Pancreas (tissue), 10 donors: ENCODE results near the gene DNAJC2. TPM values are rescaled to one million over a fixed set of nuclear protein-coding genes. Genes with fewer than 3 reads are reported as not detected.
"Not testable (repeated sequence)": the region's sequence is repeated elsewhere in the genome, so short reads cannot be mapped to it uniquely, and the experiment has no call there.

ENCODE experiments used
- ATAC-seq, 4 donors: fragments of 200-7000 bp; cut with Tn5 transposase; one replicate each; pipeline versions ENCODE4 v1.8.0 to v1.9.1; 2020; ENCODE audit warnings: mild to moderate bottlenecking in 4 of 4, moderate library complexity in 4 of 4
- DNase-seq, 6 donors: peaks; one replicate each; pipeline ENCODE4 v3.0.0-alpha.2; 2020
- FAIRE-seq: peaks from 2 replicates; lab custom pipeline; 2012; peaks lifted over from hg19 to GRCh38; lab: Jason Lieb, UNC
- H3K27ac ChIP-seq, 4 donors: fragments of 200-600 bp; sonication (generic); 1 replicate in 3 of 4; 2 replicates in 1 of 4; pipeline versions ENCODE4 v1.5.0 to v1.8.0; 2020
- H3K27me3 ChIP-seq, 4 donors: fragments of 200-600 bp; one replicate each; pipeline ENCODE4 v1.8.0; 2021
- H3K36me3 ChIP-seq, 3 donors: fragments of 200-600 bp; sonication (generic) in 1 of 3; one replicate each; pipeline versions ENCODE4 v1.5.0 to v1.8.0; 2020 to 2021
- H3K4me1 ChIP-seq, 3 donors: fragments of 200-600 bp; one replicate each; pipeline ENCODE4 v1.8.0; 2021
- H3K4me3 ChIP-seq, 4 donors: fragments of 200-600 bp; sonication (generic) in 2 of 4; one replicate each; pipeline versions ENCODE4 v1.5.0 to v1.8.0; 2020 to 2021
- H3K9me3 ChIP-seq, 4 donors: fragments of 200-600 bp; one replicate each; pipeline ENCODE4 v1.8.0; 2021
- WGBS, 2 donors: extraction: QIAGEN DNeasy Blood & Tissue Kit; methylation state at CpG; one replicate each; pipeline ENCODE4 v1.1.7; 2013; 5-methylcytosine and 5-hydroxymethylcytosine counted together
- intact Hi-C, 3 donors: fragments of 100-400 bp; cut with DNase I; formaldehyde crosslinking; loops; one replicate each; pipeline versions ENCODE4 v1.11.1 to v1.14.2; 2022
- polyA plus RNA-seq, 2 donors: library from polyadenylated mRNA; stranded (reverse); fragments of 200-250 nt; gene quantifications; one replicate each; pipeline ENCODE4 v1.2.3, GENCODE V29; 2013
- total RNA-seq, 6 donors: library from RNA; stranded (reverse); fragmentation: NEBNext Ultra II Directional in 4 of 6; extraction: Animal tissue kit (Norgen Biotek cat#: 25700) in 4 of 6; gene quantifications; one replicate each; pipeline versions ENCODE4 v1.2.1 to v1.2.4, GENCODE V29; 2021 to 2023
- donor health status: healthy with polysubstance abuse.
- donor health status: DM: no; HTN: no; CAD: no; lungs with moderate emphysema.
- donor health status: DM: no; HTN: no; CAD: no.
- donor health status: control.
- donor health status: control.
- donor health status: Bipolar disorder and iron deficiency.
- donor health status: DM: yes; HTN: yes; CAD: no.
- donor health status: DM: no; HTN: no; CAD: no.
- donor health status: DM: no; HTN: no; CAD: no.
- donor health status: DM: yes; HTN: yes; CAD: no.

DNAJC2 gene
- total and polyA plus RNA-seq, 8 donors, result 8.1 to 24.4 (median 11.5) TPM

DNA sequence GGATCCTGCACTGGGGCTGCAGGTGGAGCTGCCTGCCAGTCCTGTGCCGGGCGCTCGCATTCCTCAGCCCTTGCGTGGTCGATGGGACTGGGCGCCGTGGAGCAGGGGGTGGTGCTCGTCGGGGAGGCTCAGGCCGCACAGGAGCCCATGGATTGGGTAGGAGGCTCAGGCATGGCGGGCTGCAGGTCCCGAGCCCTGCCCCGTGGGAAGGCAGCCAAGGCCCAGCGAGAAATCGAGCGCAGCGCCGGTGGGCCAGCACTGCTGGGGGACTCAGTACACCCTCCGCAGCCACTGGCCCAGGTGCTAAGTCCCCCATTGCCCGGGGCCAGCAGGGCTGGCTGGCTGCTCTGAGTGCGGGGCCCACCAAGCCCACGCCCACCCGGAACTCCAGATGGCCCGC, 69.7 kb downstream of the DNAJC2 start:
- H3K36me3 ChIP-seq, FAIRE-seq, intact Hi-C loops, ATAC-seq, H3K9me3 ChIP-seq, H3K4me3 ChIP-seq, H3K27ac ChIP-seq, H3K27me3 ChIP-seq, H3K4me1 ChIP-seq: not testable (repeated sequence)
- peak in 1 of 6 donors; percentile 40 for DNase-seq
- 94 to 96% methylated on average over 13 to 24 of the region's 24 CpGs for WGBS, 2 donors

DNA sequence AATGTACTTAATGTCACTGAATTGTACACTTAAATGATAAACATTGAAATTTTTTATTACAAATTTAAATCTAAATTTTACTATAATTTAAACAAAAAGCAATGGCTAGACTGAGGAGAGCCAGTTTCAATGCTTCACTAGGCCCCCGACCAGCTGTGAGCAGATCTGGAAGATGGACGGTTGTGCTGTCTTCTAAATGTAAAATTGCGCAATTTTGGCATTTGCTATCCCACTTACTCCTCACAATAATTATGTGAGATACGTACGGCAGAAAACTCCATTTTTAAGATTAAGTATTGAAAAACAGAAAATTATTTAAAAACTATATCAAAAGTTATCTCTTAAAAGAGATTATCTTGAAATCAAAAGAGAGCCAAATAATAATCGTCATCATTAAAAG, 71.2 kb downstream of the DNAJC2 start:
- FAIRE-seq, H3K4me3 ChIP-seq, H3K27ac ChIP-seq, ATAC-seq, H3K27me3 ChIP-seq, H3K9me3 ChIP-seq, H3K4me1 ChIP-seq, H3K36me3 ChIP-seq, DNase-seq, intact Hi-C loops: not testable (repeated sequence)
- WGBS, 2 donors, result 87 to 91% methylated on average over 6 of the region's 6 CpGs

DNA sequence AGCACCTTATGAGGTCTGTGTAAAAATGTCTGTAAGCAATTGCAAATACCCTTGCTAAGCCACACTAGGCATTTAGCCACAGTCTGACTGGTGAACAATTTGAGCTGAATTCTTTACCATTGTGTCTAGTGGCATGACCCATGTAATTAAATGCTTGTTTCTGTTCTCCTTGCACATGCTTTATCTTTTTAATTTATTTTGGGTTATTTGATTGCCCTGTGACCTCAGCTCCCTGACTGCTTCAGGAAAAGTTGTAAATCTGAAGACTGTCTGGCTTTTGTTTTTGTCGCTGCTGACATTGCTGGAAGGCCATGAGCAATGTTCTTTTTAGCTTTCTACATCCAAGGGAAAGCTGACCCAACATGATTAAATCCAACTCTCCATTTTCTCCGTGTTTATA, 78.3 kb downstream of the DNAJC2 start:
- WGBS, 2 donors, result 54 to 58% methylated on average over 2 of the region's 2 CpGs
- DNase-seq, H3K36me3 ChIP-seq, H3K4me1 ChIP-seq, H3K27me3 ChIP-seq, H3K9me3 ChIP-seq, H3K4me3 ChIP-seq, ATAC-seq, FAIRE-seq, intact Hi-C loops, H3K27ac ChIP-seq: not testable (repeated sequence)

DNA sequence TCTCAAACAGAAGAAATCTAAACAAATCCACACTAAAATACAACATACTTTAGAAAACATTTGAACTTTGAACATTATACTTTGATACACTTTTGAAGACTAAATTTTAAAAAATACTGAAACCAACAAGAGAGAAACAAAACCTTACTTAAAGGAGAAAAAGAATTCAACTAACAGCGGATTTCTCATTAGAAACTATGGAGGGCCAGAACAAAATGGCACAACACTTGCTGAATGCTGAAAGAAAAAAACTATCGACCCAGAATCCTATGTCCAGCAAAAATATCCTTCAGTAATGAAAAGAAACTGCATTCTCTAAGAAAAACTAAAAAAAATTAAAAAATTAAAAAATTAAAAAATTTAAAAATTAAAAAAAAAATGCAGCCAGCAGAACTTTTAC, 80.5 kb downstream of the DNAJC2 start:
- ATAC-seq, H3K27me3 ChIP-seq, H3K9me3 ChIP-seq, intact Hi-C loops, H3K4me1 ChIP-seq, H3K4me3 ChIP-seq, DNase-seq, FAIRE-seq, H3K36me3 ChIP-seq, H3K27ac ChIP-seq: not testable (repeated sequence)
- WGBS, 2 donors, result 77 to 92% methylated on average over 2 of the region's 2 CpGs

Other genes with a start within 250 kb of the DNAJC2 start
- 10 to 100 TPM in 1 of 6 donors, 1 to 10 TPM in 5; 4.6 to 12.4 (median 5.5) TPM for gene NAPEPLD, start 195.7 kb downstream of the DNAJC2 start, total RNA-seq
- gene NAPEPLD, start 195.7 kb downstream of the DNAJC2 start, polyA plus RNA-seq, result 1 to 10 TPM; 3.1 to 5.0 TPM
- gene PMPCB, start 47.3 kb downstream of the DNAJC2 start, total RNA-seq, result 10 to 100 TPM; 27.8 to 40.1 (median 30.9) TPM
- 10 to 100 TPM; 20.8 to 44.7 TPM for gene PMPCB, start 47.3 kb downstream of the DNAJC2 start, polyA plus RNA-seq
- 10 to 100 TPM; 17.7 to 45.8 (median 35.7) TPM for gene PSMC2, start 2.9 kb upstream of the DNAJC2 start, total RNA-seq
- gene PSMC2, start 2.9 kb upstream of the DNAJC2 start, polyA plus RNA-seq, result 10 to 100 TPM; 31.3 to 58.8 TPM
- under 1 TPM in 4 of 6 donors, not detected in 2; 0.09 to 0.34 (median 0.17) TPM for gene SLC26A5, start 101.4 kb upstream of the DNAJC2 start, total RNA-seq
- under 1 TPM in 1 of 2 donors, not detected in 1; 0.19 TPM for gene SLC26A5, start 101.4 kb upstream of the DNAJC2 start, polyA plus RNA-seq